ENCODE data around the gene PRKCZ. TPM values are rescaled to one million over a fixed set of nuclear protein-coding genes. Genes with fewer than 3 reads are reported as not detected.
A peak's percentile ranks its signal among the peaks of the same experiment; 100 is the strongest.

Gene PRKCZ
- total RNA-seq, 1 experiment from 2014 or later, result 1.9 TPM

- BruUV-seq (replicated peaks), result TSS peak; percentile 83
Measured at GRCh38 chr1:2212532-2213491, 162.6 kb downstream of the PRKCZ start.

GRCh38 chr1:2213576-2214505, 163.6 kb downstream of the PRKCZ start:
- intact Hi-C loops (cut with micrococcal nuclease; ENCODE audit: unreplicated experiment), result no loop called here
- H3K27me3 ChIP-seq (replicated peaks; ENCODE audit: insufficient read depth, low read depth, low read length, poor library complexity), result no peaks in the 10 kb centered on the region
- no TSS peak for BruUV-seq (replicated peaks)
- ChIA-PET POLR2A (ENCODE audit: low non-redundant PET) (no interaction called here), CTCF (no interaction called here)
- H3K4me3 ChIP-seq (ENCODE audit: low read depth, low read length, poor library complexity, severe bottlenecking), result no peak overlapping the region
- H3K4me1 ChIP-seq (ENCODE audit: insufficient read depth, low read length, poor library complexity, severe bottlenecking), result peaks cover 28% of the 10 kb centered on the region
- H3K27ac ChIP-seq (ENCODE audit: low read depth, low read length, poor library complexity, severe bottlenecking), result peak overlapping the region; percentile 94
- no peak for DNase-seq (ENCODE audit: low spot score)
- H3K9me3 ChIP-seq (ENCODE audit: low read depth, low read length, poor library complexity, severe bottlenecking), result no peaks in the 10 kb centered on the region
- TF ChIP-seq CTCF (conservative IDR thresholded peaks at IDR 0.05; ENCODE audit: low read depth, low read length) (no peak), EZH2 (IDR thresholded peaks at IDR 0.05; ENCODE audit: borderline replicate concordance, low read depth, low read length, poor library complexity, severe bottlenecking) (no peak)
- no peaks in the 10 kb centered on the region for H3K36me3 ChIP-seq (ENCODE audit: insufficient read depth, low read length, poor library complexity, severe bottlenecking)

More at GRCh38 chr1:2212532-2213491, 162.6 kb downstream of the PRKCZ start:
- H3K4me3 ChIP-seq (ENCODE audit: low read depth, low read length, poor library complexity, severe bottlenecking), result peak overlapping the region; percentile 32
- TF ChIP-seq EZH2 (IDR thresholded peaks at IDR 0.05; ENCODE audit: borderline replicate concordance, low read depth, low read length, poor library complexity, severe bottlenecking) (no peak), CTCF (conservative IDR thresholded peaks at IDR 0.05; ENCODE audit: low read depth, low read length) (peak; percentile 32; the same call in 1 of the 2 replicates)
- H3K36me3 ChIP-seq (ENCODE audit: insufficient read depth, low read length, poor library complexity, severe bottlenecking), result no peaks in the 10 kb centered on the region
- intact Hi-C loops (cut with micrococcal nuclease; ENCODE audit: unreplicated experiment), result no loop called here
- CTCF ChIA-PET, result interaction anchor here (1.0 to 1.4 kb wide), 2 partner anchors 14 to 18 kb away, joined by 3 to 4 read pairs; partner anchors contain the start of gene FAAP20
- H3K9me3 ChIP-seq (ENCODE audit: low read depth, low read length, poor library complexity, severe bottlenecking), result no peaks in the 10 kb centered on the region
- peaks cover 32% of the 10 kb centered on the region for H3K4me1 ChIP-seq (ENCODE audit: insufficient read depth, low read length, poor library complexity, severe bottlenecking)
- POLR2A ChIA-PET (ENCODE audit: low non-redundant PET), result no interaction called here
- H3K27ac ChIP-seq (ENCODE audit: low read depth, low read length, poor library complexity, severe bottlenecking), result peak overlapping the region; percentile 94
- DNase-seq (ENCODE audit: low spot score), result peak; percentile 97
- H3K27me3 ChIP-seq (replicated peaks; ENCODE audit: insufficient read depth, low read depth, low read length, poor library complexity), result no peaks in the 10 kb centered on the region

GRCh38 chr1:2214541-2215241, 164.5 kb downstream of the PRKCZ start:
- CTCF ChIA-PET, result no interaction called here
- Histone ChIP-seq H3K27me3 (replicated peaks; ENCODE audit: insufficient read depth, low read depth, low read length, poor library complexity) (no peaks in the 10 kb centered on the region), H3K36me3 (ENCODE audit: insufficient read depth, low read length, poor library complexity, severe bottlenecking) (no peaks in the 10 kb centered on the region), H3K27ac (ENCODE audit: low read depth, low read length, poor library complexity, severe bottlenecking) (peak overlapping the region; percentile 94), H3K4me3 (ENCODE audit: low read depth, low read length, poor library complexity, severe bottlenecking) (no peak overlapping the region), H3K9me3 (ENCODE audit: low read depth, low read length, poor library complexity, severe bottlenecking) (no peaks in the 10 kb centered on the region), H3K4me1 (ENCODE audit: insufficient read depth, low read length, poor library complexity, severe bottlenecking) (peaks cover 26% of the 10 kb centered on the region)
- BruUV-seq (replicated peaks), result no TSS peak
- intact Hi-C loops (cut with micrococcal nuclease; ENCODE audit: unreplicated experiment), result no loop called here
- POLR2A ChIA-PET (ENCODE audit: low non-redundant PET), result no interaction called here
- TF ChIP-seq CTCF (conservative IDR thresholded peaks at IDR 0.05; ENCODE audit: low read depth, low read length), result no peak
- no peak for TF ChIP-seq EZH2 (IDR thresholded peaks at IDR 0.05; ENCODE audit: borderline replicate concordance, low read depth, low read length, poor library complexity, severe bottlenecking)
- no peak for DNase-seq (ENCODE audit: low spot score)
